HCT116 (cell line): ENCODE results near the gene SETD2.

Experiments
- ELF1 ChIP-seq: IDR thresholded peaks from 2 replicates; pipeline ENCODE4 v1.6.1; 2012; ENCODE audit warnings: low read depth, borderline replicate concordance
- EZH2 ChIP-seq: fragments of 200-600 bp; sonication (generic); IDR thresholded peaks from 2 replicates; pipeline ENCODE4 v1.6.1; 2017; ENCODE audit warnings: antibody characterized with exemption, mixed run types
- FOSL1 ChIP-seq: IDR thresholded peaks from 2 replicates; pipeline ENCODE4 v1.6.1; 2012; ENCODE audit warnings: low read depth
- POLR2A ChIP-seq: IDR thresholded peaks from 2 replicates; pipeline ENCODE4 v1.7.0; 2011; ENCODE audit warnings: borderline replicate concordance; ENCODE audit not compliant: insufficient read depth, insufficient read length; ENCODE audit errors: extremely low read depth
- POLR2AphosphoS5 ChIP-seq: IDR thresholded peaks from 2 replicates; pipeline ENCODE4 v1.6.1; 2011; ENCODE audit warnings: mild to moderate bottlenecking, low read depth, low read length, moderate library complexity
- RAD21 ChIP-seq: IDR thresholded peaks from 2 replicates; pipeline ENCODE4 v1.6.1; 2012; ENCODE audit warnings: low read depth, mild to moderate bottlenecking
- SP1 ChIP-seq: IDR thresholded peaks from 2 replicates; pipeline ENCODE4 v1.6.1; 2012; ENCODE audit warnings: low read depth
- ZFX ChIP-seq: fragments of 450-650 bp; IDR thresholded peaks from 2 replicates; pipeline ENCODE4 v1.6.1; 2017
- TF ChIP-seq, protein P1 (sequence below): IDR thresholded peaks from 2 replicates; pipeline ENCODE4 v1.6.1; 2012; ENCODE audit warnings: low read depth
- TF ChIP-seq, protein P2 (sequence below): IDR thresholded peaks from 2 replicates; pipeline ENCODE4 v1.6.1; 2012
- TF ChIP-seq, protein P3 (sequence below), 3 experiments: fragments of 200-600 bp in 1 of 3; sonication (generic) in 1 of 3; IDR thresholded peaks in 2 of 3; conservative IDR thresholded peaks in 1 of 3; 2 replicates each; pipeline ENCODE4 v1.5.1; 2012 to 2017; ENCODE audit warnings: low read depth in 2 of 3, low read length in 2 of 3, antibody characterized with exemption in 1 of 3, borderline replicate concordance in 1 of 3, control low read depth in 1 of 3, mild to moderate bottlenecking in 1 of 3, mixed read lengths in 1 of 3, mixed run types in 1 of 3, moderate library complexity in 1 of 3; ENCODE audit not compliant: insufficient read depth in 1 of 3
- TF ChIP-seq, protein P4 (sequence below): IDR thresholded peaks from 2 replicates; pipeline ENCODE4 v1.6.1; 2012

DNA sequence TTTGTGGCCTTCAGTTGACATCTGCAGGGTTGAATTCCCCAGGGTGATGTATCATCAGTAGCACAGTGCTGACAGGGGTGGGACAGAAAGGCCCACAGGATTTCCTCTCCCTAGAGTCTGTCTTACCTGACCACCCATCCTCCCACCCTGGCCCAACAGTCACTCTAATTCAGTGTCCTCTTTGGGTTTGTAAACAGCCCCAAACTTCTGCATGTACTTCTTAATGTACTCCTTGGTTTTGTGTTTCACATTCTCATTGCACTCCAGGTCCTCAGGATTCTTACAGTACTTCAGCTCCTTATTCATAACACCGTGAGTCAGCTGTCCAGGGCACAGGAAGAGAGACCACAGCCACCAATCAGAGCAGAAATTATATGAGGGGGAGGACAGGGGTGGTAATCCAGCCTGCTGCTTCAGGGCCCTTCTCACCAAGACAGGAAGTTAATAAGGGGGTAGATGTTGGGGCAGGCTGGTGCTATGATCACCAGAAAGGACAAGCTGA is 146.9 kb downstream of the SETD2 start:
- TF ChIP-seq SP1 (no peak), POLR2A (no peak), RAD21 (no peak), FOSL1 (no peak), ZFX (no peak), ELF1 (no peak), EZH2 (no peak), POLR2AphosphoS5 (no peak)
- TF ChIP-seq, protein P1, sequence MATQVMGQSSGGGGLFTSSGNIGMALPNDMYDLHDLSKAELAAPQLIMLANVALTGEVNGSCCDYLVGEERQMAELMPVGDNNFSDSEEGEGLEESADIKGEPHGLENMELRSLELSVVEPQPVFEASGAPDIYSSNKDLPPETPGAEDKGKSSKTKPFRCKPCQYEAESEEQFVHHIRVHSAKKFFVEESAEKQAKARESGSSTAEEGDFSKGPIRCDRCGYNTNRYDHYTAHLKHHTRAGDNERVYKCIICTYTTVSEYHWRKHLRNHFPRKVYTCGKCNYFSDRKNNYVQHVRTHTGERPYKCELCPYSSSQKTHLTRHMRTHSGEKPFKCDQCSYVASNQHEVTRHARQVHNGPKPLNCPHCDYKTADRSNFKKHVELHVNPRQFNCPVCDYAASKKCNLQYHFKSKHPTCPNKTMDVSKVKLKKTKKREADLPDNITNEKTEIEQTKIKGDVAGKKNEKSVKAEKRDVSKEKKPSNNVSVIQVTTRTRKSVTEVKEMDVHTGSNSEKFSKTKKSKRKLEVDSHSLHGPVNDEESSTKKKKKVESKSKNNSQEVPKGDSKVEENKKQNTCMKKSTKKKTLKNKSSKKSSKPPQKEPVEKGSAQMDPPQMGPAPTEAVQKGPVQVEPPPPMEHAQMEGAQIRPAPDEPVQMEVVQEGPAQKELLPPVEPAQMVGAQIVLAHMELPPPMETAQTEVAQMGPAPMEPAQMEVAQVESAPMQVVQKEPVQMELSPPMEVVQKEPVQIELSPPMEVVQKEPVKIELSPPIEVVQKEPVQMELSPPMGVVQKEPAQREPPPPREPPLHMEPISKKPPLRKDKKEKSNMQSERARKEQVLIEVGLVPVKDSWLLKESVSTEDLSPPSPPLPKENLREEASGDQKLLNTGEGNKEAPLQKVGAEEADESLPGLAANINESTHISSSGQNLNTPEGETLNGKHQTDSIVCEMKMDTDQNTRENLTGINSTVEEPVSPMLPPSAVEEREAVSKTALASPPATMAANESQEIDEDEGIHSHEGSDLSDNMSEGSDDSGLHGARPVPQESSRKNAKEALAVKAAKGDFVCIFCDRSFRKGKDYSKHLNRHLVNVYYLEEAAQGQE = no peak
- TF ChIP-seq, protein P2, sequence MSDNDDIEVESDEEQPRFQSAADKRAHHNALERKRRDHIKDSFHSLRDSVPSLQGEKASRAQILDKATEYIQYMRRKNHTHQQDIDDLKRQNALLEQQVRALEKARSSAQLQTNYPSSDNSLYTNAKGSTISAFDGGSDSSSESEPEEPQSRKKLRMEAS = no peak
- TF ChIP-seq, protein P3, sequence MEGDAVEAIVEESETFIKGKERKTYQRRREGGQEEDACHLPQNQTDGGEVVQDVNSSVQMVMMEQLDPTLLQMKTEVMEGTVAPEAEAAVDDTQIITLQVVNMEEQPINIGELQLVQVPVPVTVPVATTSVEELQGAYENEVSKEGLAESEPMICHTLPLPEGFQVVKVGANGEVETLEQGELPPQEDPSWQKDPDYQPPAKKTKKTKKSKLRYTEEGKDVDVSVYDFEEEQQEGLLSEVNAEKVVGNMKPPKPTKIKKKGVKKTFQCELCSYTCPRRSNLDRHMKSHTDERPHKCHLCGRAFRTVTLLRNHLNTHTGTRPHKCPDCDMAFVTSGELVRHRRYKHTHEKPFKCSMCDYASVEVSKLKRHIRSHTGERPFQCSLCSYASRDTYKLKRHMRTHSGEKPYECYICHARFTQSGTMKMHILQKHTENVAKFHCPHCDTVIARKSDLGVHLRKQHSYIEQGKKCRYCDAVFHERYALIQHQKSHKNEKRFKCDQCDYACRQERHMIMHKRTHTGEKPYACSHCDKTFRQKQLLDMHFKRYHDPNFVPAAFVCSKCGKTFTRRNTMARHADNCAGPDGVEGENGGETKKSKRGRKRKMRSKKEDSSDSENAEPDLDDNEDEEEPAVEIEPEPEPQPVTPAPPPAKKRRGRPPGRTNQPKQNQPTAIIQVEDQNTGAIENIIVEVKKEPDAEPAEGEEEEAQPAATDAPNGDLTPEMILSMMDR (IDR thresholded peaks at IDR 0.05 in 2 of 3, conservative IDR thresholded peaks at IDR 0.05 in 1 of 3; ENCODE audit: borderline replicate concordance in 1 of 3, insufficient read depth in 1 of 3, low read depth in 2 of 3, low read length in 2 of 3) = no peak
- TF ChIP-seq, protein P4, sequence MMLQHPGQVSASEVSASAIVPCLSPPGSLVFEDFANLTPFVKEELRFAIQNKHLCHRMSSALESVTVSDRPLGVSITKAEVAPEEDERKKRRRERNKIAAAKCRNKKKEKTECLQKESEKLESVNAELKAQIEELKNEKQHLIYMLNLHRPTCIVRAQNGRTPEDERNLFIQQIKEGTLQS = no peak
